HepG2 (cell line): ENCODE data around the gene ELP5. TPM values are rescaled to one million over a fixed set of nuclear protein-coding genes. Genes with fewer than 3 reads are reported as not detected.

ENCODE experiments used
- CEBPB ChIP-seq: IDR thresholded peaks from 2 replicates; pipeline ENCODE4 v1.6.1; 2011; ENCODE audit warnings: low read depth, low read length, improper control_type of control experiment, borderline replicate concordance
- GABPB1 ChIP-seq: IDR thresholded peaks from 2 replicates; pipeline ENCODE4 v1.6.1; 2016; ENCODE audit warnings: mild to moderate bottlenecking, missing genetic modification reagents, moderate library complexity, missing compliant biosample characterization
- GATA4 ChIP-seq: sonication (generic); IDR thresholded peaks from 2 replicates; pipeline ENCODE4 v1.6.1; 2016; ENCODE audit warnings: antibody characterized with exemption, low read depth, borderline replicate concordance
- LCORL ChIP-seq, 2 experiments: fragments of 450-650 bp in 1 of 2; sonication (generic) in 1 of 2; formaldehyde crosslinking in 1 of 2; IDR thresholded peaks; 2 replicates each; pipeline versions ENCODE4 v1.5.0 to v1.6.1; 2017 to 2020; ENCODE audit warnings: antibody characterized with exemption in 1 of 2, missing genetic modification reagents in 1 of 2
- NFKB2 ChIP-seq: sonication (generic); formaldehyde crosslinking; IDR thresholded peaks from 2 replicates; pipeline ENCODE4 v1.4.0; 2020; ENCODE audit warnings: missing genetic modification reagents, borderline replicate concordance
- NFKBIZ ChIP-seq: IDR thresholded peaks from 2 replicates; pipeline ENCODE4 v1.6.1; 2018; ENCODE audit warnings: missing genetic modification reagents, missing compliant biosample characterization
- PHF21A ChIP-seq: sonication (generic); formaldehyde crosslinking; IDR thresholded peaks from 2 replicates; pipeline ENCODE4 v1.5.0; 2020; ENCODE audit warnings: mild to moderate bottlenecking, missing genetic modification reagents
- RNF2 ChIP-seq: fragments of 450-650 bp; conservative IDR thresholded peaks from 2 replicates; pipeline ENCODE4 v1.6.1; 2016; ENCODE audit warnings: low read depth
- SP1 ChIP-seq, 2 experiments: fragments of 450-650 bp in 1 of 2; sonication (generic) in 1 of 2; formaldehyde crosslinking in 1 of 2; IDR thresholded peaks; 2 replicates each; pipeline versions ENCODE4 v1.4.0 to v1.6.1; 2016 to 2020; ENCODE audit warnings: missing genetic modification reagents in 1 of 2
- THAP7 ChIP-seq: sonication (generic); formaldehyde crosslinking; IDR thresholded peaks from 2 replicates; pipeline ENCODE4 v1.8.1; 2023; ENCODE audit warnings: mild to moderate bottlenecking, missing genetic modification reagents
- WIZ ChIP-seq: sonication (generic); formaldehyde crosslinking; IDR thresholded peaks from 2 replicates; pipeline ENCODE4 v1.5.1; 2020; ENCODE audit warnings: mild to moderate bottlenecking, missing genetic modification reagents
- ZFP36 ChIP-seq: fragments of 150-350 bp; IDR thresholded peaks from 2 replicates; pipeline ENCODE4 v1.6.1; 2018; ENCODE audit warnings: borderline replicate concordance, low read length, low read depth; ENCODE audit not compliant: partially characterized antibody
- ZHX2 ChIP-seq, 2 experiments: sonication (generic) in 1 of 2; formaldehyde crosslinking in 1 of 2; IDR thresholded peaks; 2 replicates each; pipeline versions ENCODE4 v1.6.1 to v1.9.0; 2014 to 2022; ENCODE audit warnings: antibody characterized with exemption in 1 of 2, borderline replicate concordance in 1 of 2, inconsistent platforms in 1 of 2, low read depth in 1 of 2, missing genetic modification reagents in 1 of 2
- ZNF343 ChIP-seq: sonication (generic); formaldehyde crosslinking; IDR thresholded peaks from 2 replicates; pipeline ENCODE4 v1.4.0; 2020; ENCODE audit warnings: mild to moderate bottlenecking, missing genetic modification reagents
- ZNF674 ChIP-seq: sonication (generic); formaldehyde crosslinking; IDR thresholded peaks from 2 replicates; pipeline ENCODE4 v1.5.0; 2020; ENCODE audit warnings: low read depth, mild to moderate bottlenecking, missing genetic modification reagents
- ZNF687 ChIP-seq: sonication (generic); formaldehyde crosslinking; IDR thresholded peaks from 2 replicates; pipeline ENCODE4 v1.5.1; 2020; ENCODE audit warnings: mild to moderate bottlenecking, missing genetic modification reagents, moderate library complexity
- polyA plus RNA-seq, 8 experiments: library from polyadenylated mRNA; depleted of rRNA in 3 of 8; stranded (reverse) in 7 of 8; unstranded in 1 of 8; fragments of >200 nt; fragmentation: Illumina TruSeq in 4 of 8; extraction: Trizol in 4 of 8; gene quantifications; 2 replicates each; pipeline versions ENCODE4 v1.2.1 to v1.2.3, GENCODE V29; 2011 to 2016; ENCODE audit warnings: low read depth in 4 of 8, missing spikeins in 1 of 8, mixed read lengths in 1 of 8; ENCODE audit not compliant: insufficient read depth in 1 of 8
- total RNA-seq, 5 experiments: library from RNA; depleted of rRNA; stranded (reverse); fragments of >200 nt; fragmentation: Illumina TruSeq; extraction: Trizol; gene quantifications; 2 replicates each; pipeline ENCODE4 v1.2.3, GENCODE V29; 2016; ENCODE audit warnings: low read depth in 1 of 5

The ELP5 gene
- total and polyA plus RNA-seq, 2 of the 13 experiments (the other 11 are each of a cell fraction or from before 2014, with no cell fraction given), result 67.6 to 69.8 TPM

- TF ChIP-seq ZHX2 (IDR thresholded peaks at IDR 0.05; ENCODE audit: low read depth), result 0 out of 2 replicates have a peak, but pooled peaks have one; percentile 33
- peak; percentile 42; the same call in 1 of the 2 replicates for TF ChIP-seq ZHX2 (CRISPR knock-in tag; IDR thresholded peaks at IDR 0.05; ENCODE audit: borderline replicate concordance)
- peak; percentile 74; the same call in 1 of the 2 replicates for TF ChIP-seq GABPB1
- peak; percentile 58; the same call in 1 of the 2 replicates for TF ChIP-seq WIZ (CRISPR knock-in tag)
- TF ChIP-seq ZNF674 (CRISPR knock-in tag), result no peak
- TF ChIP-seq SP1 (IDR thresholded peaks at IDR 0.05), result no peak
- TF ChIP-seq SP1 (CRISPR knock-in tag; IDR thresholded peaks at IDR 0.05), result peak; percentile 26; the same call in 1 of the 2 replicates
- no peak for TF ChIP-seq GATA4
- peak; percentile 28; the same call in 1 of the 2 replicates for TF ChIP-seq PHF21A (CRISPR knock-in tag)
- TF ChIP-seq ZFP36, result no peak
- TF ChIP-seq NFKB2 (CRISPR knock-in tag), result peak; percentile 72; the same call in 1 of the 2 replicates
- 0 out of 2 replicates have a peak, but pooled peaks have one; percentile 34 for TF ChIP-seq THAP7 (CRISPR knock-in tag)
- TF ChIP-seq ZNF687 (CRISPR knock-in tag), result peak; percentile 96
- no peak for TF ChIP-seq CEBPB
- TF ChIP-seq NFKBIZ (CRISPR knock-in tag), result 0 out of 2 replicates have a peak, but pooled peaks have one; percentile 36
- TF ChIP-seq RNF2, result peak; percentile 60; the same call in 1 of the 2 replicates
- TF ChIP-seq LCORL (IDR thresholded peaks at IDR 0.05), result no peak
- peak; percentile 65; the same call in 1 of the 2 replicates for TF ChIP-seq LCORL (CRISPR knock-in tag; IDR thresholded peaks at IDR 0.05)
- peak; percentile 72; the same call in 1 of the 2 replicates for TF ChIP-seq ZNF343 (CRISPR knock-in tag)
These were observed 44.3 kb downstream of the ELP5 start (continued) for GRCh38 chr17:7296189-7296861.
